AG04449 (cell line): ENCODE measurements around the gene PADI2.

Source experiments
- CTCF ChIA-PET: fragments of 350-600 bp; formaldehyde crosslinking; extraction: SDS; loops from one replicate; lab custom pipeline; 2021; ENCODE audit warnings: antibody characterized with exemption; lab: Yijun Ruan, JAX
- POLR2A ChIA-PET: fragments of 400-600, 350-600 bp; formaldehyde crosslinking; extraction: SDS; loops from one replicate; lab custom pipeline; 2020; ENCODE audit warnings: antibody characterized with exemption, inconsistent platforms; lab: Yijun Ruan, JAX
- DNase-seq: peaks from one replicate; pipeline ENCODE4 v3.0.0-alpha.2; 2010; ENCODE audit warnings: low read depth, low spot score
- H3K4me3 ChIP-seq: 2 replicates; pipeline ENCODE4 v1.5.1; 2011; ENCODE audit warnings: low read depth, mild to moderate bottlenecking, control low read depth, low read length
- TF ChIP-seq, protein P1 (sequence below): IDR thresholded peaks from one replicate; pipeline ENCODE4 v1.5.1; 2011; ENCODE audit warnings: mild to moderate bottlenecking, moderate library complexity, low read length, control low read depth, inconsistent platforms; ENCODE audit not compliant: insufficient read depth; ENCODE audit errors: missing control alignments

The PADI2 gene

DNA sequence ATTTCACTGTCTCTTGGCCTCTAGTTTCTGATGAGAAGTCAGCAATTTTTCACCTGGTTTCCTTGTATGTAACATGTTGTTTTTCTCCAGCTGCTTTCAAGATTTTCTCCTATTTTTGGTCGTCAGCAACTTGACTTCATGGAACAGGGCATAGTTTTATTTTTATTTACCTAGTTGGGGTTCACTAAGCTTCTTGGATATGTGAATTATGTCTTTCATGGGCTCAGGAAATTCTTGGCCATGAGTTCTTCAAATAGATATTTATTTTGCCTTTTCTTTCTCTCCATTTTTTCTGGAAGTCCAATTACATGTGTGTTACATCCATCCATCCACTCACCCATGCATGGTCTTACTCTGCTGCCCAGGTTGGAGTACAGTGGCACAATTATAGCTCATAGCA lies 79.1 kb downstream of the PADI2 start:
- CTCF ChIA-PET: interaction anchor here (15.7 kb wide), 1 partner anchor 86 kb away, joined by 447 read pairs; no protein-coding TSS in a partner anchor
- POLR2A ChIA-PET: no interaction called here
- TF ChIP-seq, protein P1, sequence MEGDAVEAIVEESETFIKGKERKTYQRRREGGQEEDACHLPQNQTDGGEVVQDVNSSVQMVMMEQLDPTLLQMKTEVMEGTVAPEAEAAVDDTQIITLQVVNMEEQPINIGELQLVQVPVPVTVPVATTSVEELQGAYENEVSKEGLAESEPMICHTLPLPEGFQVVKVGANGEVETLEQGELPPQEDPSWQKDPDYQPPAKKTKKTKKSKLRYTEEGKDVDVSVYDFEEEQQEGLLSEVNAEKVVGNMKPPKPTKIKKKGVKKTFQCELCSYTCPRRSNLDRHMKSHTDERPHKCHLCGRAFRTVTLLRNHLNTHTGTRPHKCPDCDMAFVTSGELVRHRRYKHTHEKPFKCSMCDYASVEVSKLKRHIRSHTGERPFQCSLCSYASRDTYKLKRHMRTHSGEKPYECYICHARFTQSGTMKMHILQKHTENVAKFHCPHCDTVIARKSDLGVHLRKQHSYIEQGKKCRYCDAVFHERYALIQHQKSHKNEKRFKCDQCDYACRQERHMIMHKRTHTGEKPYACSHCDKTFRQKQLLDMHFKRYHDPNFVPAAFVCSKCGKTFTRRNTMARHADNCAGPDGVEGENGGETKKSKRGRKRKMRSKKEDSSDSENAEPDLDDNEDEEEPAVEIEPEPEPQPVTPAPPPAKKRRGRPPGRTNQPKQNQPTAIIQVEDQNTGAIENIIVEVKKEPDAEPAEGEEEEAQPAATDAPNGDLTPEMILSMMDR: no peak
- no peak for DNase-seq
- H3K4me3 ChIP-seq: no peak overlapping the region

DNA sequence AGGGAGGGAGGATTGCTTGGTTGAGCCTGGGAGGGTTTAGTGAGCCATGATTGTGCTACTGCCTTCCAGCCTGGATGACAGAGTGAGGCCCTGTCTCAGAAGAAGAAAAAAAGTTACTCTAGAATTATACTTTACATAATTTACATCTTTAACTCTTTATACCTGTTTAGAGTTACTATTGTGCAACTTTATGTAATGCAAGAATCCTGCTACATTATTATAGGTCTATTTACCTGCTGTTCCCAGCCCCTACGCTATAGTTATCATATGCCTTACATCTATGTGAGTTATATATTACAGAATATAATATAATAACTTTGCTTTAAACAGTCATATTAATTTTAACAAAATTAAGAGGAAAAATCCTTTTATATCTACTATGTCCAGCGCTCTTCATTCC lies 79.7 kb downstream of the PADI2 start:
- no peak for DNase-seq
- ChIA-PET POLR2A (no interaction called here), CTCF (interaction anchor here (15.7 kb wide), 1 partner anchor 86 kb away, joined by 447 read pairs; no protein-coding TSS in a partner anchor)
- TF ChIP-seq, protein P1: no peak
- no peak overlapping the region for H3K4me3 ChIP-seq

DNA sequence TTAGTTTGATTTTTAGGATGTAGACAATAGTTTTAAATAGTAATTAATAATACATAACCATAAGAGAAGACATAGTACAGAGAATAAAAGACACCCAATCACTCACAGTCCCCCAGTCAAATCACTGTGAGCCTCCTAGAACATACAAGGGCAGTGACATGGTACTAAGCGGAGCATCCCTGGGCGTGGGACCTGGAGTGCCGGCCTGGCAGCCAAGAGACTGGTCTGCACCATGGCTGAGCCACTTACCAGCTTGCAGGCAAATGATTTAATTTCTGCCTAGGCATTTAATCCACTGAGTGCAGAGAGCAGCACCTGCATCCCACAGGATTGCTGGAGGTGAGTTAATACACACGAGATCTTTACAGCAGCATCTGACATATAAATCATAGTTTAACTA lies 85.8 kb downstream of the PADI2 start:
- POLR2A ChIA-PET: interaction anchor here (1.0 kb wide), 1 partner anchor 11 kb away, joined by 3 read pairs; no protein-coding TSS in a partner anchor

DNA sequence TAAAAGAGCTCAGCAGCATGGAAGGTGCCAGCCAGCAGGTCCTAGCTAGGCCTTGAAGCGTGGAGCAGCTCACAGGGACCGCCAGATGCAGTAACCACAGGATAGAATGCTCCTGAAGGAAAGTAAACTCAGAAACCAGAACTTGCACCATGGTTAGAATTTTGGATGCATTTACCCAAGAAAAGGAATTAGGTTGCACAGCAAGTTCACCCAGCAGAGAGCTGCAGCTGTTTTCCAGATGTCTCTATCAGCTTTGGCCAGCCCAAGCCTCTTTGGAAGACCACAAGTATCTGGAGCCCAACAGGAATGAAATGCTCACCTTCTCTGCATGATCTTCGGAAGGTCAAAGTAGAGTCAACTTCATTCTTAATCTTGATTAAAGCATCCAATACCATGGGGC lies 86.5 kb downstream of the PADI2 start:
- no peak overlapping the region for H3K4me3 ChIP-seq
- no peak for DNase-seq
- TF ChIP-seq, protein P1: no peak
- POLR2A ChIA-PET: interaction anchor here (1.0 kb wide), 1 partner anchor 10 kb away, joined by 3 read pairs; no protein-coding TSS in a partner anchor
- CTCF ChIA-PET: interaction anchor here (1.0 to 3.3 kb wide), 6 partner anchors 9 to 82 kb away, joined by 3 to 25 read pairs (median 8); no protein-coding TSS in a partner anchor

More for the DNA sequence above, 85.8 kb downstream of the PADI2 start:
- TF ChIP-seq, protein P1: no peak
- H3K4me3 ChIP-seq: no peak overlapping the region
- no peak for DNase-seq
- CTCF ChIA-PET: interaction anchor here (1.0 to 3.3 kb wide), 6 partner anchors 10 to 83 kb away, joined by 3 to 25 read pairs (median 8); no protein-coding TSS in a partner anchor

DNA sequence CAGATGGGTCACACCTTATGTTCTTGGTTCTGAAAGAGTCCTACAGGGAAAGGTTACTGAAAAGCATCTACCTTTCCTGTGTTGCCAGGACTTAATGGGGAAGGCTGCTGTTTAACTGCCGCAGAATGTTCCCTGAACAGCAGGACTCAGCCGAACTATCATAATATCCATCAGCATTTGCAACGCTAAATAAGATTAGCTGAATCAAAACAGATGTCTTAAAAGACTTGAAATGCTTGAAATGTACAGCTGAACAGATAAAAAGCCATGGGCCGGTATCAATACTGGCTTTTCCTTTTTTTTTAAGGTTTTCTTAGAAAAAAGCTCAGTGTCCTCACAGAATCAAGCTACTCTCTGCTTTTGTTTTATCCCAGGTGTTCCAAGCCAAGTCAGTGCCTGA lies 87.8 kb downstream of the PADI2 start:
- TF ChIP-seq, protein P1: no peak
- ChIA-PET CTCF (no interaction called here), POLR2A (no interaction called here)
- DNase-seq: no peak
- H3K4me3 ChIP-seq: no peak overlapping the region

DNA sequence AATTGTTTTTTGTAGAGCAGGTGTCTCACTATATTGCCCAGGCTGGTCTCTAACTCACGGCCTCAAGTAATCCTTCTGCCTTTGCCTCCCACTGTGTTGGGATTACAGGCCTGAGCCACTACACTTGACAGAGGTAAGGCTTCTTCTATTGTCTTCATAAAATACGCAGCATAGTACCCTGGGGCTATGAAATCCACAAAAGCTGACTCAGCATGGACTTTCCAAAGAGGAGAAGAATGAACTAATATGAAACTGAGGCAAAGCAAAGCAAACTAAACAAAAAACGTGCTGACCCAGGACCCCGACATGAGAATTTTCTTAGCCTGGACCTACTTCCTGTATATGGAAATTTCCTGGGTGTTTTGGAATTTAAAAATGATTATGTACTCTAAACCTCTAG lies 89.0 kb downstream of the PADI2 start:
- TF ChIP-seq, protein P1: no peak
- DNase-seq: no peak
- CTCF ChIA-PET: interaction anchor here (1.2 kb wide), 1 partner anchor 78 kb away, joined by 4 read pairs; no protein-coding TSS in a partner anchor
- POLR2A ChIA-PET: no interaction called here
- no peak overlapping the region for H3K4me3 ChIP-seq
